ENCODE measurements around the gene ANKRD66. TPM values are rescaled to one million over a fixed set of nuclear protein-coding genes. Genes with fewer than 3 reads are reported as not detected.
"Not testable (repeated sequence)": the region's sequence is repeated elsewhere in the genome, so short reads cannot be mapped to it uniquely, and the experiment has no call there.

The ANKRD66 gene
- polyA plus RNA-seq, 4 donors = 0.04 TPM; not detected in 3

DNA sequence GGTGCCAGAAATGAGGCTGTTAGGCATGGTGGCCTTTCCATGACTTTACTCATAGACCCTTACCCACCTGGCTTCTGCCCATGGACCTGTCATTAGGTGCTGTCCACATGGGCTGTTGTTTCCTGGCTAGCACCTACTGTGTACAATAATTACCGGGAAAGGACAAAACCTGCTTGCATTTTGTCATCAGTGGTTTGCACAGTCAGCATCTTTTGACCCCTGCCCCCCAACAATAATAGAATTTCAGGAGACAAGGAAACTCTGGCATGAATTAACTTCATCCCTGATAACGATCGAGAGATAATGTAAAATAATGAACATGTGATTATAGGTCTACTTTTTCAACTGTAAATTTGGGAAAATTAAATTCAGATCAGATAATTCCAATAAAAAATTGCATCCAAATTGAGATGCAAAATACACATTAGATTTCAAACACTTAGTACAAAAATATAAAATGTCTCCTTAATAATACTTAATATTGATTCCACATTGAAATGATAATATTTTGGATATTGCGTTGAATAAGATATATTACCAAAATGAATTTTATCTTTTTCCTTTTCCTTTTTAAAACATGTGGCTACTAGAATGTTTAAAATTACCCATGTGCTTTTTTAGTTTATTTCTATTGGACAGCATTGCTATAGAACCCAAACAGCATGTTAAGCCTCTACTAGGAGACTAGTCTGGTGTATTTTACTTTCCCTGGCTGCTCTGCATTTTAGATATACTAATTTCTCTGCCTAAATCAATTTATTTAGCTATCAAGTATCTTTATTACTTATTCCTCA, 12.4 kb downstream of the ANKRD66 start:
- Histone ChIP-seq H3K27me3 (ENCODE audit: control insufficient read depth in 3 of 3, insufficient read depth in 3 of 3, low read length in 3 of 3) (no peaks in the 10 kb centered on the region), H3K9me3 (ENCODE audit: control insufficient read depth in 2 of 2, insufficient read depth in 1 of 2, low read depth in 1 of 2, low read length in 1 of 2) (no peaks in the 10 kb centered on the region), H3K27ac (ENCODE audit: low read depth in 1 of 3, low read length in 2 of 3) (no peak overlapping the region), H3K36me3 (ENCODE audit: control insufficient read depth in 3 of 3, insufficient read depth in 2 of 3, low read depth in 1 of 3, low read length in 3 of 3) (no peaks in the 10 kb centered on the region), H3K4me3 (ENCODE audit: low read depth in 1 of 3, low read length in 3 of 3) (no peak overlapping the region), H3K4me1 (ENCODE audit: control insufficient read depth in 3 of 3, insufficient read depth in 2 of 3, low read depth in 1 of 3, low read length in 2 of 3) (peaks cover 0 to 3% (median 0%) of the 10 kb centered on the region in 3 donors)
- DNase-seq = no peak
- WGBS, 3 donors = 85 to 90% (median 89%) methylated on average over 4 of the region's 4 CpGs
- FAIRE-seq = no peak

DNA sequence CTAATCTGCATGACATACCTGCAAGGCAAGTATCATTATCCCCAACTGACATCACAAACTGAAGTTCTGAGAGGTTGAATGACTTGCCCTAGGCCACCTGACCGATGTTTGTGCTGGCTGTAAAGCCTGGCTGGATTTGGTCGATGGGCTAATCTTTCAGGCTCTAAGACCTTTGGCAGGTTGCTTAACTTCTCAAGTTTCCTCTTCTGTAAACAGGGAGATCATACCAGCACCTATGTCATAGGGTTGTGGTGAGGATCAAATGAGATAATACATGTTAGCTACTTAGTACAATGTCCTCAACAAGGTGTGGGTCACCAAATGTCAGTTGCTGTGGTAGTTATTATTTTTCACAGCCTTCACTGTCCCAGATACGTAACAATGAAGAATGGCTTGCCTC, 14.2 kb downstream of the ANKRD66 start:
- H3K27me3 ChIP-seq (ENCODE audit: control insufficient read depth in 3 of 3, insufficient read depth in 3 of 3, low read length in 3 of 3) = no peaks in the 10 kb centered on the region
- 48 to 70% (median 61%) methylated on average over 3 of the region's 3 CpGs for WGBS, 3 donors
- no peaks in the 10 kb centered on the region for H3K9me3 ChIP-seq (ENCODE audit: control insufficient read depth in 2 of 2, insufficient read depth in 1 of 2, low read depth in 1 of 2, low read length in 1 of 2)
- peak overlapping the region in 1 of 3 donors; percentile 30 for H3K27ac ChIP-seq (ENCODE audit: low read depth in 1 of 3, low read length in 2 of 3)
- no peak overlapping the region for H3K4me3 ChIP-seq (ENCODE audit: low read depth in 1 of 3, low read length in 3 of 3)
- DNase-seq (peak in 1 of 2 donors; percentile 61), FAIRE-seq (no peak)
- H3K4me1 ChIP-seq (ENCODE audit: control insufficient read depth in 3 of 3, insufficient read depth in 2 of 3, low read depth in 1 of 3, low read length in 2 of 3) = peaks cover 0 to 3% (median 0%) of the 10 kb centered on the region in 3 donors
- no peaks in the 10 kb centered on the region for H3K36me3 ChIP-seq (ENCODE audit: control insufficient read depth in 3 of 3, insufficient read depth in 2 of 3, low read depth in 1 of 3, low read length in 3 of 3)

GRCh38 chr6:46763466-46763865, 16.7 kb downstream of the ANKRD66 start:
- Histone ChIP-seq H3K4me3 (ENCODE audit: low read depth in 1 of 3, low read length in 3 of 3) (no peak overlapping the region), H3K27me3 (ENCODE audit: control insufficient read depth in 3 of 3, insufficient read depth in 3 of 3, low read length in 3 of 3) (no peaks in the 10 kb centered on the region), H3K27ac (ENCODE audit: low read depth in 1 of 3, low read length in 2 of 3) (no peak overlapping the region), H3K36me3 (ENCODE audit: control insufficient read depth in 3 of 3, insufficient read depth in 2 of 3, low read depth in 1 of 3, low read length in 3 of 3) (no peaks in the 10 kb centered on the region), H3K9me3 (ENCODE audit: control insufficient read depth in 2 of 2, insufficient read depth in 1 of 2, low read depth in 1 of 2, low read length in 1 of 2) (no peaks in the 10 kb centered on the region), H3K4me1 (ENCODE audit: control insufficient read depth in 3 of 3, insufficient read depth in 2 of 3, low read depth in 1 of 3, low read length in 2 of 3) (peaks cover 0 to 3% (median 0%) of the 10 kb centered on the region in 3 donors)
- DNase-seq (no peak), FAIRE-seq (no peak)
- WGBS, 3 donors = 85 to 90% (median 88%) methylated on average over 2 of the region's 2 CpGs

GRCh38 chr6:46764280-46764679, 17.5 kb downstream of the ANKRD66 start:
- not testable (repeated sequence) for H3K4me1 ChIP-seq (ENCODE audit: control insufficient read depth in 3 of 3, insufficient read depth in 2 of 3, low read depth in 1 of 3, low read length in 2 of 3); H3K4me3 ChIP-seq (ENCODE audit: low read depth in 1 of 3, low read length in 3 of 3); DNase-seq; H3K36me3 ChIP-seq (ENCODE audit: control insufficient read depth in 3 of 3, insufficient read depth in 2 of 3, low read depth in 1 of 3, low read length in 3 of 3); H3K27ac ChIP-seq (ENCODE audit: low read depth in 1 of 3, low read length in 2 of 3); H3K9me3 ChIP-seq (ENCODE audit: control insufficient read depth in 2 of 2, insufficient read depth in 1 of 2, low read depth in 1 of 2, low read length in 1 of 2); FAIRE-seq; H3K27me3 ChIP-seq (ENCODE audit: control insufficient read depth in 3 of 3, insufficient read depth in 3 of 3, low read length in 3 of 3)
- WGBS, 3 donors = 78 to 91% (median 89%) methylated on average over 10 of the region's 10 CpGs

- FAIRE-seq (no peak), DNase-seq (no peak)
- H3K36me3 ChIP-seq (ENCODE audit: control insufficient read depth in 3 of 3, insufficient read depth in 2 of 3, low read depth in 1 of 3, low read length in 3 of 3) = no peaks in the 10 kb centered on the region
- no peaks in the 10 kb centered on the region for H3K9me3 ChIP-seq (ENCODE audit: control insufficient read depth in 2 of 2, insufficient read depth in 1 of 2, low read depth in 1 of 2, low read length in 1 of 2)
- 92 to 93% (median 93%) methylated on average over 5 of the region's 5 CpGs for WGBS, 3 donors
- H3K27ac ChIP-seq (ENCODE audit: low read depth in 1 of 3, low read length in 2 of 3) = no peak overlapping the region
- H3K4me3 ChIP-seq (ENCODE audit: low read depth in 1 of 3, low read length in 3 of 3) = no peak overlapping the region
- H3K4me1 ChIP-seq (ENCODE audit: control insufficient read depth in 3 of 3, insufficient read depth in 2 of 3, low read depth in 1 of 3, low read length in 2 of 3) = peaks cover 0 to 3% (median 0%) of the 10 kb centered on the region in 3 donors
- no peaks in the 10 kb centered on the region for H3K27me3 ChIP-seq (ENCODE audit: control insufficient read depth in 3 of 3, insufficient read depth in 3 of 3, low read length in 3 of 3)
Observed at GRCh38 chr6:46764961-46765360, 18.2 kb downstream of the ANKRD66 start.

- Histone ChIP-seq H3K27me3 (ENCODE audit: control insufficient read depth in 3 of 3, insufficient read depth in 3 of 3, low read length in 3 of 3) (no peaks in the 10 kb centered on the region), H3K4me1 (ENCODE audit: control insufficient read depth in 3 of 3, insufficient read depth in 2 of 3, low read depth in 1 of 3, low read length in 2 of 3) (peaks cover 0 to 7% (median 0%) of the 10 kb centered on the region in 3 donors), H3K36me3 (ENCODE audit: control insufficient read depth in 3 of 3, insufficient read depth in 2 of 3, low read depth in 1 of 3, low read length in 3 of 3) (no peaks in the 10 kb centered on the region), H3K9me3 (ENCODE audit: control insufficient read depth in 2 of 2, insufficient read depth in 1 of 2, low read depth in 1 of 2, low read length in 1 of 2) (no peaks in the 10 kb centered on the region), H3K4me3 (ENCODE audit: low read depth in 1 of 3, low read length in 3 of 3) (no peak overlapping the region), H3K27ac (ENCODE audit: low read depth in 1 of 3, low read length in 2 of 3) (peak overlapping the region in 1 of 3 donors; percentile 58)
- FAIRE-seq = no peak
- DNase-seq = no peak
- 86 to 92% (median 92%) methylated on average over 1 of the region's 1 CpG for WGBS, 3 donors
Observed at GRCh38 chr6:46772016-46772415, 25.3 kb downstream of the ANKRD66 start.

- H3K4me3 ChIP-seq (ENCODE audit: low read depth in 1 of 3, low read length in 3 of 3) = no peak overlapping the region
- no peak for DNase-seq
- peak overlapping the region in 1 of 3 donors; percentile 31 for H3K27ac ChIP-seq (ENCODE audit: low read depth in 1 of 3, low read length in 2 of 3)
- FAIRE-seq = no peak
- no peaks in the 10 kb centered on the region for H3K36me3 ChIP-seq (ENCODE audit: control insufficient read depth in 3 of 3, insufficient read depth in 2 of 3, low read depth in 1 of 3, low read length in 3 of 3)
- 71 to 85% (median 73%) methylated on average over 2 of the region's 2 CpGs for WGBS, 3 donors
- peaks cover 0 to 7% (median 0%) of the 10 kb centered on the region in 3 donors for H3K4me1 ChIP-seq (ENCODE audit: control insufficient read depth in 3 of 3, insufficient read depth in 2 of 3, low read depth in 1 of 3, low read length in 2 of 3)
- no peaks in the 10 kb centered on the region for H3K9me3 ChIP-seq (ENCODE audit: control insufficient read depth in 2 of 2, insufficient read depth in 1 of 2, low read depth in 1 of 2, low read length in 1 of 2)
- no peaks in the 10 kb centered on the region for H3K27me3 ChIP-seq (ENCODE audit: control insufficient read depth in 3 of 3, insufficient read depth in 3 of 3, low read length in 3 of 3)
Observed at GRCh38 chr6:46772762-46773161, 26.0 kb downstream of the ANKRD66 start.

DNA sequence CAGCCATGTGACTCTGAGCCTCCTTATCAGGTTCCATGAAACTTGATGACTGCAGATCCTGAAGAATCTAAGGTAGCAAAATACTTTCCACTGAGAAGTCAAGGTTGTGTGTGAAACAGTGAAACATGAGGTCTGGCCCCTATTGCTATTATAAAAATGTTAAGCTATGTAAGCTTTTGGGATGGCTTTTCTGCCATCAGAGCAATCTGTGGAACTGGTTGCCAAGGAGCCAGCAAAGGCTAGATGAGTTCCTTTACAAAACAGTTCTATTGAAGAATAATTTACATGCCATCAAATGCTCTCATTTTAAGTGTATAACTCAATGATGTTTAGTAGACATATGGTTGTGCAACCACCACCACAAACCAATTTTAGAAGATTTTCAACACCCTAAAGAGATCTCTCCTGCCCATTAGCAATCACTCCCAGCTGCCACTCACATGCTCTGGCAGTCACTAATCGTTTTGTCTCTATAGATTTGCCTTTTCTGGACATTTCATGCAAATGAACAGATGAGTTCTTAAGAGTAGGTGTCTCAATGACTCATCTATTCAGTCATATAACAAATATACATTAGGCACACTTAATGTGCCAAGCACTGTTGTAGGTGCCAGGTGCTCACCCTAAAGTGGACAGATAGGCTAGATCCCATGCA, 26.6 kb downstream of the ANKRD66 start:
- peak overlapping the region in 1 of 3 donors; percentile 31 for H3K27ac ChIP-seq (ENCODE audit: low read depth in 1 of 3, low read length in 2 of 3)
- WGBS, 3 donors = 53 to 70% (median 63%) methylated on average over 1 of the region's 1 CpG
- no peaks in the 10 kb centered on the region for H3K27me3 ChIP-seq (ENCODE audit: control insufficient read depth in 3 of 3, insufficient read depth in 3 of 3, low read length in 3 of 3)
- no peak for FAIRE-seq
- DNase-seq = no peak
- no peaks in the 10 kb centered on the region for H3K9me3 ChIP-seq (ENCODE audit: control insufficient read depth in 2 of 2, insufficient read depth in 1 of 2, low read depth in 1 of 2, low read length in 1 of 2)
- H3K4me1 ChIP-seq (ENCODE audit: control insufficient read depth in 3 of 3, insufficient read depth in 2 of 3, low read depth in 1 of 3, low read length in 2 of 3) = peaks cover 0 to 7% (median 0%) of the 10 kb centered on the region in 3 donors
- H3K36me3 ChIP-seq (ENCODE audit: control insufficient read depth in 3 of 3, insufficient read depth in 2 of 3, low read depth in 1 of 3, low read length in 3 of 3) = no peaks in the 10 kb centered on the region
- no peak overlapping the region for H3K4me3 ChIP-seq (ENCODE audit: low read depth in 1 of 3, low read length in 3 of 3)
